Panc1 (cell line): ENCODE measurements around the gene HTRA2. TPM values are rescaled to one million over a fixed set of nuclear protein-coding genes. Genes with fewer than 3 reads are reported as not detected.

Source experiments
- ATAC-seq: fragments of 200-7000 bp; cut with Tn5 transposase; 2 replicates; pipeline ENCODE4 v1.9.1; 2020; ENCODE audit warnings: mild to moderate bottlenecking, moderate library complexity
- BruUV-seq: library from RNA; stranded (reverse); fragments of 400-500 nt; replicated peaks from 2 replicates; lab custom pipeline; 2021; lab: Mats Ljungman, UMichigan
- CTCF ChIA-PET: fragments of 300-600 bp; sonication (Branson Sonifier 250); formaldehyde crosslinking; loops from one replicate; lab custom pipeline; 2022; ENCODE audit warnings: antibody characterized with exemption; lab: Charles Lee
- POLR2A ChIA-PET: fragments of 300-600 bp; sonication (Branson Sonifier 250); formaldehyde crosslinking; loops from one replicate; lab custom pipeline; 2022; ENCODE audit warnings: antibody characterized with exemption; lab: Charles Lee
- DNase-seq: peaks from one replicate; pipeline ENCODE4 v3.0.0-alpha.2; 2010; ENCODE audit warnings: low read depth, low spot score
- H3K27ac ChIP-seq: 2 replicates; pipeline ENCODE4 v1.5.1; 2011; ENCODE audit warnings: mild to moderate bottlenecking, low read length, inconsistent platforms
- H3K27me3 ChIP-seq: fragments of 200-500 bp; sonication (Bioruptor generic); 2 replicates; pipeline ENCODE4 v1.6.0; 2014; ENCODE audit warnings: low read length, inconsistent platforms; ENCODE audit not compliant: control insufficient read depth, insufficient read depth
- H3K36me3 ChIP-seq: fragments of 200-500 bp; sonication (Bioruptor generic); 2 replicates; pipeline ENCODE4 v1.5.1; 2014; ENCODE audit warnings: inconsistent platforms, mild to moderate bottlenecking, low read length, moderate library complexity; ENCODE audit not compliant: control insufficient read depth, insufficient read depth
- H3K4me1 ChIP-seq: 2 replicates; pipeline ENCODE4 v1.5.1; 2011; ENCODE audit warnings: inconsistent platforms, mild to moderate bottlenecking, low read length, moderate library complexity; ENCODE audit not compliant: control insufficient read depth, insufficient read depth
- H3K4me3 ChIP-seq, 2 experiments: 2 replicates each; pipeline ENCODE4 v1.5.1; 2011 to 2012; ENCODE audit warnings: low read depth in 2 of 2, low read length in 2 of 2, mild to moderate bottlenecking in 2 of 2, inconsistent platforms in 1 of 2, moderate library complexity in 1 of 2
- H3K9me3 ChIP-seq: fragments of 200-500 bp; sonication (Bioruptor generic); 2 replicates; pipeline ENCODE4 v1.5.1; 2014; ENCODE audit warnings: low read depth, mild to moderate bottlenecking, inconsistent platforms, low read length, moderate library complexity; ENCODE audit not compliant: control insufficient read depth, insufficient read depth
- CTCF ChIP-seq: fragments of 450-650 bp; IDR thresholded peaks from 2 replicates; pipeline ENCODE4 v1.5.1; 2017; ENCODE audit warnings: mild to moderate bottlenecking
- POLR2AphosphoS5 ChIP-seq: IDR thresholded peaks from 2 replicates; pipeline ENCODE4 v1.6.1; 2012; ENCODE audit warnings: mild to moderate bottlenecking, low read depth, low read length, moderate library complexity
- REST ChIP-seq, 2 experiments: IDR thresholded peaks; 2 replicates each; pipeline ENCODE4 v1.6.1; 2011 to 2012; ENCODE audit warnings: low read depth in 2 of 2, control low read depth in 1 of 2, low read length in 1 of 2, mild to moderate bottlenecking in 1 of 2, moderate library complexity in 1 of 2; ENCODE audit not compliant: insufficient read depth in 1 of 2
- SIN3A ChIP-seq: IDR thresholded peaks from 2 replicates; pipeline ENCODE4 v1.6.1; 2012; ENCODE audit warnings: low read depth, mild to moderate bottlenecking, low read length, moderate library complexity, borderline replicate concordance; ENCODE audit not compliant: insufficient read depth
- TCF7L2 ChIP-seq: IDR thresholded peaks from 2 replicates; pipeline ENCODE4 v1.6.1; 2011; ENCODE audit warnings: mild to moderate bottlenecking, low read depth, low read length, inconsistent platforms
- in situ Hi-C: cut with HindIII; loops from 2 replicates; pipeline ENCODE4 v1.10.0; 2016; ENCODE audit warnings: low sequenced_read_pairs, low pct_unique_long_range_greater_than_20kb
- intact Hi-C: fragments of 100-400 bp; cut with micrococcal nuclease; formaldehyde crosslinking; loops from one replicate; pipeline ENCODE4 v1.10.0; 2022; ENCODE audit not compliant: unreplicated experiment
- total RNA-seq: library from RNA; stranded (reverse); gene quantifications from one replicate; pipeline ENCODE4 v1.2.1, GENCODE V29; 2021; ENCODE audit not compliant: unreplicated experiment

Gene HTRA2
- total RNA-seq, 1 experiment from 2014 or later = 21.2 TPM

GRCh38 chr2:74537140-74537539 lies 7.4 kb downstream of the HTRA2 start:
- intact Hi-C loops (no loop called here), in situ Hi-C loops (no loop called here)
- DNase-seq (no peak), ATAC-seq (no peak)
- no peak overlapping the region for H3K4me3 ChIP-seq
- H3K36me3 ChIP-seq = no peaks in the 10 kb centered on the region; the same call in 1 of the 2 replicates
- TF ChIP-seq REST (IDR thresholded peaks at IDR 0.05; ENCODE audit: insufficient read depth in 1 of 2, low read depth in 2 of 2, low read length in 1 of 2) = no peak
- no peak for TF ChIP-seq CTCF
- TF ChIP-seq POLR2AphosphoS5 = no peak
- no peak for TF ChIP-seq TCF7L2
- TF ChIP-seq SIN3A = no peak
- H3K27ac ChIP-seq = no peak overlapping the region
- no peaks in the 10 kb centered on the region; the same call in 1 of the 2 replicates for H3K27me3 ChIP-seq
- H3K9me3 ChIP-seq = no peaks in the 10 kb centered on the region
- H3K4me1 ChIP-seq = no peaks in the 10 kb centered on the region
- no TSS peak for BruUV-seq
- POLR2A ChIA-PET = no interaction called here
- CTCF ChIA-PET = no interaction called here

- no peak overlapping the region for H3K27ac ChIP-seq
- POLR2A ChIA-PET = interaction anchor here (0.6 kb wide), 1 partner anchor 37 kb away, joined by 3 read pairs; no protein-coding TSS in a partner anchor
- ATAC-seq (no peak), DNase-seq (no peak)
- in situ Hi-C loops (no loop called here), intact Hi-C loops (no loop called here)
- TF ChIP-seq SIN3A = no peak
- no peak for TF ChIP-seq CTCF
- TF ChIP-seq REST (IDR thresholded peaks at IDR 0.05; ENCODE audit: insufficient read depth in 1 of 2, low read depth in 2 of 2, low read length in 1 of 2) = no peak
- no peak for TF ChIP-seq TCF7L2
- TF ChIP-seq POLR2AphosphoS5 = no peak
- H3K9me3 ChIP-seq = no peaks in the 10 kb centered on the region
- H3K36me3 ChIP-seq = no peaks in the 10 kb centered on the region
- no peaks in the 10 kb centered on the region for H3K4me1 ChIP-seq
- H3K4me3 ChIP-seq = no peak overlapping the region
- no TSS peak for BruUV-seq
- no peaks in the 10 kb centered on the region; the same call in 1 of the 2 replicates for H3K27me3 ChIP-seq
- CTCF ChIA-PET = no interaction called here
These were observed 9.2 kb downstream of the HTRA2 start for GRCh38 chr2:74538881-74539339.
